ENCODE results near the gene FAN1. TPM values are rescaled to one million over a fixed set of nuclear protein-coding genes. Genes with fewer than 3 reads are reported as not detected.
A peak's percentile ranks its signal among the peaks of the same experiment; 100 is the strongest.

Gene FAN1
- total and polyA plus RNA-seq, 9 of the 15 experiments (the other 6 are each of a cell fraction or from before 2014, with no cell fraction given) = 1.5 to 16.8 (median 12.0) TPM

DNA sequence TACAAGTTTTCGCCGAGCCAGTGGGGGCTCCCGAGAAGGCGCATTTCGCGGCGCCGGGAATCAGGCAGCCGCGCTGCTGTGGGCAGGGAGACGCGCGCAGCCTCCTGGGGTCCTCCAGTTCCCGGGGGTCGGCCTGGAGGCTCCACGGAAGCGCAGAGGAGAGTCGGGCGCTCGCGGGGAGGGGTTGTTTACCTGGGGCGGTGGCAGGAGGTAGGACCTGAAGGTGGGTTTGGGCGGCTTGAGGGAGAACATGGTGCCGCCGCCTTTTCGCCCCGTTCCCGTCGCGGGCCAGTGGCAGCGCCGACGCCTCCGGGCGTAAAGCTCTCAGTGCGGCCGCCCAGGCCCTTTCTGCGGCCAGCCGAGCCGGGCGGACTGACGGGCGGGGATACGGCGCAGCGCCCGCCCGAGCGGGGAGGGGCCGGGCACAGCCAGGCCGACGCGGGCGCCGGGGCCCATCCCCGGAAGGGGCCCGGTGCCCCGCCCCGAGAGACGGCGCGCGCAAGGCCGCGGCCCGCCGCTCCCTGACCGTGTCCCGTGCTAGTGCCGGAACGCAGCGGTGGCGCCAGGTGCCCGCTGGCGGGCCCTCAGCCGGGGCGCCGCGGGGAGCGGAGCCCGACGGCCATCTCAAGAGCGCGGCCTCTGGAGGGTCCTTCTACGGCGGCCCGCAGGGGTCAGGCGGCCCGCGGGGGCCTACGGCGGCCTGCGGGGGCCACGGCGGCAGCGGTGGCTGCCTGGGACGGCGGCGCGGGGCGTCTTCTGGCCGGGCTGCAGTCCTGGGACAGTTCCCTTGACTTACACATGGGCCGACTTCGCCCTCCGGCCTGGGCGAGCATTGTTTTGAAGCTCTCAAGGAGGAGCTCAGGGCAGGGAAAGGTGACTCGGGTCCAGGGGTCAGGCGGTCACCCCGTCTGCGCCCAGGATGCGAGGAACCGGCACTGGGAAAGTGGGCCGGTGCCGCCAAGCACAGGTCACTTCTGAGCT, 87.8 kb downstream of the FAN1 start, which contains the start of gene MTMR10 (continued):
- TF ChIP-seq SIN3A (IDR thresholded peaks at IDR 0.05; ENCODE audit: borderline replicate concordance in 2 of 2, control insufficient read depth in 1 of 2, low read depth in 2 of 2, low read length in 2 of 2) = peak; percentile 29 to 52; a peak in 1 of 4 replicates
- TF ChIP-seq ELF1 (tag; IDR thresholded peaks at IDR 0.05) = peak; percentile 67
- TF ChIP-seq, protein P1, sequence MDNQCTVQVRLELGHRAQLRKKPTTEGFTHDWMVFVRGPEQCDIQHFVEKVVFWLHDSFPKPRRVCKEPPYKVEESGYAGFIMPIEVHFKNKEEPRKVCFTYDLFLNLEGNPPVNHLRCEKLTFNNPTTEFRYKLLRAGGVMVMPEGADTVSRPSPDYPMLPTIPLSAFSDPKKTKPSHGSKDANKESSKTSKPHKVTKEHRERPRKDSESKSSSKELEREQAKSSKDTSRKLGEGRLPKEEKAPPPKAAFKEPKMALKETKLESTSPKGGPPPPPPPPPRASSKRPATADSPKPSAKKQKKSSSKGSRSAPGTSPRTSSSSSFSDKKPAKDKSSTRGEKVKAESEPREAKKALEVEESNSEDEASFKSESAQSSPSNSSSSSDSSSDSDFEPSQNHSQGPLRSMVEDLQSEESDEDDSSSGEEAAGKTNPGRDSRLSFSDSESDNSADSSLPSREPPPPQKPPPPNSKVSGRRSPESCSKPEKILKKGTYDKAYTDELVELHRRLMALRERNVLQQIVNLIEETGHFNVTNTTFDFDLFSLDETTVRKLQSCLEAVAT (IDR thresholded peaks at IDR 0.05) = 0 out of 4 replicates have a peak, but pooled peaks of 1 of the 2 experiments have one; percentile 31
- peak; percentile 87 for TF ChIP-seq HMGN3 (IDR thresholded peaks at IDR 0.05; ENCODE audit: borderline replicate concordance, extremely low read depth, insufficient read length, low read depth, low read length)
- peak; percentile 38 for TF ChIP-seq FIP1L1 (IDR thresholded peaks at IDR 0.05; ENCODE audit: low read depth, low read length, poor library complexity, severe bottlenecking)
- TF ChIP-seq ETV6 (IDR thresholded peaks at IDR 0.05; ENCODE audit: borderline replicate concordance in 1 of 2, low read depth in 2 of 2, low read length in 1 of 2) = no peak
- no peak for TF ChIP-seq ETV6 (CRISPR knock-in tag; IDR thresholded peaks at IDR 0.05; ENCODE audit: borderline replicate concordance)
- TF ChIP-seq, protein P2, sequence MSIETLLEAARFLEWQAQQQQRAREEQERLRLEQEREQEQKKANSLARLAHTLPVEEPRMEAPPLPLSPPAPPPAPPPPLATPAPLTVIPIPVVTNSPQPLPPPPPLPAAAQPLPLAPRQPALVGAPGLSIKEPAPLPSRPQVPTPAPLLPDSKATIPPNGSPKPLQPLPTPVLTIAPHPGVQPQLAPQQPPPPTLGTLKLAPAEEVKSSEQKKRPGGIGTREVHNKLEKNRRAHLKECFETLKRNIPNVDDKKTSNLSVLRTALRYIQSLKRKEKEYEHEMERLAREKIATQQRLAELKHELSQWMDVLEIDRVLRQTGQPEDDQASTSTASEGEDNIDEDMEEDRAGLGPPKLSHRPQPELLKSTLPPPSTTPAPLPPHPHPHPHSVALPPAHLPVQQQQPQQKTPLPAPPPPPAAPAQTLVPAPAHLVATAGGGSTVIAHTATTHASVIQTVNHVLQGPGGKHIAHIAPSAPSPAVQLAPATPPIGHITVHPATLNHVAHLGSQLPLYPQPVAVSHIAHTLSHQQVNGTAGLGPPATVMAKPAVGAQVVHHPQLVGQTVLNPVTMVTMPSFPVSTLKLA (conservative IDR thresholded peaks at IDR 0.05) = peak in 1 of 2 experiments; percentile 45; a peak in 1 of 4 replicates
- TF ChIP-seq CCNT2 (IDR thresholded peaks at IDR 0.05; ENCODE audit: borderline replicate concordance, extremely low read depth, insufficient read length, low read depth, low read length) = peak; percentile 89
- no peak for TF ChIP-seq ZNF140 (CRISPR knock-in tag; IDR thresholded peaks at IDR 0.05)
- TF ChIP-seq, protein P3, sequence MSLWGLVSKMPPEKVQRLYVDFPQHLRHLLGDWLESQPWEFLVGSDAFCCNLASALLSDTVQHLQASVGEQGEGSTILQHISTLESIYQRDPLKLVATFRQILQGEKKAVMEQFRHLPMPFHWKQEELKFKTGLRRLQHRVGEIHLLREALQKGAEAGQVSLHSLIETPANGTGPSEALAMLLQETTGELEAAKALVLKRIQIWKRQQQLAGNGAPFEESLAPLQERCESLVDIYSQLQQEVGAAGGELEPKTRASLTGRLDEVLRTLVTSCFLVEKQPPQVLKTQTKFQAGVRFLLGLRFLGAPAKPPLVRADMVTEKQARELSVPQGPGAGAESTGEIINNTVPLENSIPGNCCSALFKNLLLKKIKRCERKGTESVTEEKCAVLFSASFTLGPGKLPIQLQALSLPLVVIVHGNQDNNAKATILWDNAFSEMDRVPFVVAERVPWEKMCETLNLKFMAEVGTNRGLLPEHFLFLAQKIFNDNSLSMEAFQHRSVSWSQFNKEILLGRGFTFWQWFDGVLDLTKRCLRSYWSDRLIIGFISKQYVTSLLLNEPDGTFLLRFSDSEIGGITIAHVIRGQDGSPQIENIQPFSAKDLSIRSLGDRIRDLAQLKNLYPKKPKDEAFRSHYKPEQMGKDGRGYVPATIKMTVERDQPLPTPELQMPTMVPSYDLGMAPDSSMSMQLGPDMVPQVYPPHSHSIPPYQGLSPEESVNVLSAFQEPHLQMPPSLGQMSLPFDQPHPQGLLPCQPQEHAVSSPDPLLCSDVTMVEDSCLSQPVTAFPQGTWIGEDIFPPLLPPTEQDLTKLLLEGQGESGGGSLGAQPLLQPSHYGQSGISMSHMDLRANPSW (CRISPR knock-in tag; IDR thresholded peaks at IDR 0.05) = no peak
- no peak for TF ChIP-seq KLF13 (tag; IDR thresholded peaks at IDR 0.05; ENCODE audit: borderline replicate concordance, low read depth)
- TF ChIP-seq CREBBP (IDR thresholded peaks at IDR 0.05; ENCODE audit: low read depth, low read length) = no peak
- TF ChIP-seq HNRNPLL (IDR thresholded peaks at IDR 0.05; ENCODE audit: low read depth, low read length, poor library complexity, severe bottlenecking) = peak; percentile 48
- peak; percentile 93 for TF ChIP-seq GATAD2B (IDR thresholded peaks at IDR 0.05; ENCODE audit: borderline replicate concordance)
